Transverse colon (tissue), 4 donors: ENCODE measurements around the gene SFR1. TPM values are rescaled to one million over a fixed set of nuclear protein-coding genes. Genes with fewer than 3 reads are reported as not detected.

ENCODE experiments used
- DNase-seq: peaks from one replicate; pipeline ENCODE4 v3.0.0-alpha.2; 2019
- H3K27ac ChIP-seq, 4 donors: fragments of 200-600 bp; sonication (generic); 2 replicates each; pipeline ENCODE4 v1.5.1; 2016 to 2018; ENCODE audit warnings: inconsistent platforms in 4 of 4
- H3K27me3 ChIP-seq: fragments of 200-600 bp; sonication (generic); 2 replicates; pipeline ENCODE4 v1.5.1; 2017; ENCODE audit warnings: inconsistent platforms
- H3K36me3 ChIP-seq, 4 donors: fragments of 200-600 bp; sonication (generic); 2 replicates each; pipeline ENCODE4 v1.5.1; 2017 to 2019; ENCODE audit warnings: inconsistent platforms in 4 of 4
- H3K4me1 ChIP-seq, 4 donors: fragments of 200-600 bp; sonication (generic); 2 replicates each; pipeline ENCODE4 v1.5.1; 2017 to 2020; ENCODE audit warnings: inconsistent platforms in 4 of 4
- H3K4me3 ChIP-seq, 4 donors: fragments of 200-600 bp; sonication (generic); 1 replicate in 1 of 4; 2 replicates in 3 of 4; pipeline versions ENCODE4 v1.5.1 to v1.6.1; 2017 to 2019; ENCODE audit warnings: inconsistent platforms in 4 of 4
- H3K9me3 ChIP-seq, 2 donors: fragments of 200-600 bp; sonication (generic); 2 replicates each; pipeline ENCODE4 v1.5.1; 2017 to 2019; ENCODE audit warnings: inconsistent platforms in 2 of 2
- EP300 ChIP-seq: sonication (generic); formaldehyde crosslinking; IDR thresholded peaks from one replicate; pipeline ENCODE4 v1.6.1; 2017; ENCODE audit warnings: antibody characterized with exemption, low read depth
- POLR2A ChIP-seq: fragments of 450-650 bp; IDR thresholded peaks from one replicate; pipeline ENCODE4 v1.6.1; 2016; ENCODE audit warnings: antibody characterized with exemption, mild to moderate bottlenecking, moderate library complexity
- POLR2AphosphoS5 ChIP-seq, 3 donors: sonication (generic); formaldehyde crosslinking; IDR thresholded peaks; one replicate each; pipeline ENCODE4 v1.6.1; 2016; ENCODE audit warnings: antibody characterized with exemption in 3 of 3
- WGBS, 2 donors: methylation state at CpG; one replicate each; pipeline ENCODE4 v1.1.5; 2018; ENCODE audit warnings: low coverage in 1 of 2; 5-methylcytosine and 5-hydroxymethylcytosine counted together
- in situ Hi-C, 4 donors: fragments of 200-750 bp; cut with MboI; loops; one replicate each; pipeline versions ENCODE4 v1.15.0 to v1.15.1; 2017; ENCODE audit warnings: low sequenced_read_pairs in 3 of 4, low pct_ligation_motif_present in 1 of 4, low pct_unique_long_range_greater_than_20kb in 1 of 4
- intact Hi-C: fragments of 100-400 bp; cut with DNase I; formaldehyde crosslinking; loops from one replicate; pipeline ENCODE4 v1.15.1; 2023; ENCODE audit warnings: low total_unique reads
- total RNA-seq, 4 donors: library from RNA; depleted of rRNA; stranded (reverse); fragments of >200 nt; gene quantifications; one replicate each; pipeline ENCODE4 v1.1.0, GENCODE V29; 2016
- TF ChIP-seq, protein P1 (sequence below), 5 experiments: fragments of 200-600 bp in 3 of 5; fragments of 450-650 bp in 2 of 5; sonication (generic) in 3 of 5; IDR thresholded peaks; 1 replicate in 2 of 5; 2 replicates in 3 of 5; pipeline ENCODE4 v1.5.1; 2016 to 2017; ENCODE audit warnings: antibody characterized with exemption in 5 of 5, inconsistent platforms in 3 of 5, mild to moderate bottlenecking in 2 of 5, moderate library complexity in 1 of 5

The SFR1 gene
- total RNA-seq, 4 donors from 2014 or later: 4.0 TPM; not detected in 1

DNA sequence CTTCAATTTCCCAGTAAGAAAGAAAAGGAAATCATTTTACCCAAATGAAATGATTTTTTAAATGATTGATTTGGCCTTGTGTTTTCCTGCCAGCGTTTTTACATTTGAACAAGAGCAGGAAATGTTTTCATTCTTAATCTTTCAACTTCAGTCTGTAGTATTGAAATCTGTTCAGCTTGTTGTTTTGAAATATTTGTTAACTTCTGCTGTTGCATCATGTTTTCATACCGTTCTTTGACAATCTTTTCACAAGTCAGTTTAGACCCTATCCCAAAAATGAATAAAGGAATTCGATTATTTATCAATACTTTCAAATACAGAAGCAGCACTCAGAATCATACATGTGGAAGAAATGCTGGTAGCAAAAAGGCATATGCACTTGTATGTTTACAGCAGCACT, 8.1 kb downstream of the SFR1 start:
- H3K27ac ChIP-seq: no peak overlapping the region

DNA sequence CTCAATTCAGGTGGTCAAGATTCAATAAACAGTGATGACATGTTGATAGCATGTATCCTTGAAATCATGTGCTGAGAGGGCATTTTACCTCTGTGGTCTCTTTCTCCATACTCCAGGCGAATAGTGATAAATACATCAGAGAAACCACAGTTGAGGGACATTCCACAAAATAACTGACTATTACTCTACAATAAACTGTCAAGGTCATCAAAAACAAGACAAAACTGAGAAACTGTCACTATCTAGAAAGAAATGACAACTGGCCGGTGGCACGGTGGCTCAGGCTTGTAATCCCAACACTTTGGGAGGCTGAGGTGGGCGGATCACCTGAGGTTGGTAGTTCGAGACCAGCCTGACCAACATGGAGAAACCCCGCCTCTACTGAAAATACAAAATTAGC, 16.2 kb downstream of the SFR1 start:
- intact Hi-C loops (no loop called here), in situ Hi-C loops (no loop called here)
- no peak for DNase-seq
- TF ChIP-seq POLR2A: no peak
- no peak for TF ChIP-seq POLR2AphosphoS5 (IDR thresholded peaks at IDR 0.05)
- TF ChIP-seq EP300: no peak
- TF ChIP-seq, protein P1, sequence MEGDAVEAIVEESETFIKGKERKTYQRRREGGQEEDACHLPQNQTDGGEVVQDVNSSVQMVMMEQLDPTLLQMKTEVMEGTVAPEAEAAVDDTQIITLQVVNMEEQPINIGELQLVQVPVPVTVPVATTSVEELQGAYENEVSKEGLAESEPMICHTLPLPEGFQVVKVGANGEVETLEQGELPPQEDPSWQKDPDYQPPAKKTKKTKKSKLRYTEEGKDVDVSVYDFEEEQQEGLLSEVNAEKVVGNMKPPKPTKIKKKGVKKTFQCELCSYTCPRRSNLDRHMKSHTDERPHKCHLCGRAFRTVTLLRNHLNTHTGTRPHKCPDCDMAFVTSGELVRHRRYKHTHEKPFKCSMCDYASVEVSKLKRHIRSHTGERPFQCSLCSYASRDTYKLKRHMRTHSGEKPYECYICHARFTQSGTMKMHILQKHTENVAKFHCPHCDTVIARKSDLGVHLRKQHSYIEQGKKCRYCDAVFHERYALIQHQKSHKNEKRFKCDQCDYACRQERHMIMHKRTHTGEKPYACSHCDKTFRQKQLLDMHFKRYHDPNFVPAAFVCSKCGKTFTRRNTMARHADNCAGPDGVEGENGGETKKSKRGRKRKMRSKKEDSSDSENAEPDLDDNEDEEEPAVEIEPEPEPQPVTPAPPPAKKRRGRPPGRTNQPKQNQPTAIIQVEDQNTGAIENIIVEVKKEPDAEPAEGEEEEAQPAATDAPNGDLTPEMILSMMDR (IDR thresholded peaks at IDR 0.05): no peak
- Histone ChIP-seq H3K4me1 (no peaks in the 10 kb centered on the region), H3K27me3 (peaks cover 8% of the 10 kb centered on the region), H3K9me3 (no peaks in the 10 kb centered on the region), H3K4me3 (no peak overlapping the region), H3K27ac (no peak overlapping the region), H3K36me3 (no peaks in the 10 kb centered on the region)
- WGBS, 2 donors: 91 to 92% methylated on average over 3 to 6 of the region's 6 CpGs

More for the DNA sequence above, 8.1 kb downstream of the SFR1 start:
- 62 to 67% methylated on average over 3 of the region's 3 CpGs for WGBS, 2 donors
- intact Hi-C loops (no loop called here), in situ Hi-C loops (no loop called here)
- Histone ChIP-seq H3K9me3 (no peaks in the 10 kb centered on the region), H3K4me1 (no peaks in the 10 kb centered on the region), H3K4me3 (no peak overlapping the region), H3K36me3 (no peaks in the 10 kb centered on the region), H3K27me3 (peaks cover 8% of the 10 kb centered on the region)
- DNase-seq: no peak
- no peak for TF ChIP-seq POLR2A
- TF ChIP-seq, protein P1 (IDR thresholded peaks at IDR 0.05): no peak
- no peak for TF ChIP-seq POLR2AphosphoS5 (IDR thresholded peaks at IDR 0.05)
- no peak for TF ChIP-seq EP300

DNA sequence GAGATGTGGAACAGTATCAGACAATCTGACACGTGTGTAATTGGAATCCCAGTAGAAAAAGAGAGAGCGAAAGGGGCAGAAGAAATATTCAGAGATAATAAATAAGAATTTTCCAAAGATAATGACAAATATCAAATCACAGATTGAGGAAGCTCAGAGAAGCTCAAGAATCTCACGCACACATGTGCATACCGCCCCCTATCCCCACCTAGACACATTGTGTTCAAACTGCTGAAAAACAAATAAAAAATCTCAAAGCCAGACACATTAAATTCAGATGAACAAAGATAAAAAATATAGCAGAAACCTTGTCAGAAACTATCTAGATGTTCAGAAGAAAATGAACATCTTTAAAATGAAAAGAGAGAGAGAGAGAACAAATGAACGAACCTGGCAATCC, 17.2 kb downstream of the SFR1 start:
- intact Hi-C loops (no loop called here), in situ Hi-C loops (no loop called here)
- Histone ChIP-seq H3K27ac (no peak overlapping the region), H3K27me3 (no peaks in the 10 kb centered on the region), H3K9me3 (no peaks in the 10 kb centered on the region), H3K4me1 (no peaks in the 10 kb centered on the region), H3K4me3 (no peak overlapping the region), H3K36me3 (no peaks in the 10 kb centered on the region)
- TF ChIP-seq POLR2A: no peak
- no peak for TF ChIP-seq POLR2AphosphoS5 (IDR thresholded peaks at IDR 0.05)
- no peak for TF ChIP-seq EP300
- TF ChIP-seq, protein P1 (IDR thresholded peaks at IDR 0.05): no peak
- no peak for DNase-seq
- WGBS, 2 donors: 68 to 79% methylated on average over 5 of the region's 5 CpGs

DNA sequence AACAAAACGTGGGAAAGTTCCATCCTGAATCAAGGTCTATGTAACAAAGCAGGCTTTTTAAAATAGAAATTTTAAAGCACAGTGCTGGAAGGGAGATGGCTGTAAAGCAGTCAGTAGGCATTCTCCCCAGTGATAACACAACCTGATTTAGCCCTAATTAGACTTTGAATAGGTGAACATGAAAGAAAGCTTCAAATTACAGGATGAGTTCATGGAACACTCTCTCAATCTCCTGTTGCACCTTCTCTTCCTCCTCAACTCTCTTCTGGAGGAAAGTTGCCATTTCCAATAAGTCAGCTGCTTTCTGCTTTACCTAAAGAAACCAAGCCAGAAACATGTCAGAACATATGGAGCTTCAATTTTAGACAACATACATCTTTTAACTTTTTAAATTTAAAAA, 20.1 kb downstream of the SFR1 start:
- Histone ChIP-seq H3K27ac (no peak overlapping the region), H3K4me1 (no peaks in the 10 kb centered on the region), H3K9me3 (no peaks in the 10 kb centered on the region), H3K36me3 (no peaks in the 10 kb centered on the region), H3K27me3 (no peaks in the 10 kb centered on the region), H3K4me3 (no peak overlapping the region)
- no peak for DNase-seq
- in situ Hi-C loops (no loop called here), intact Hi-C loops (no loop called here)
- TF ChIP-seq POLR2A (no peak), POLR2AphosphoS5 (IDR thresholded peaks at IDR 0.05) (no peak), EP300 (no peak)
- TF ChIP-seq, protein P1 (IDR thresholded peaks at IDR 0.05): no peak
- WGBS, 2 donors: 30 to 31% methylated on average over 1 of the region's 1 CpG
